PC-9 (cell line): ENCODE results near the gene RAD51AP2. TPM values are rescaled to one million over a fixed set of nuclear protein-coding genes. Genes with fewer than 3 reads are reported as not detected.
"Not testable (repeated sequence)": the region's sequence is repeated elsewhere in the genome, so short reads cannot be mapped to it uniquely, and the experiment has no call there.

Experiments used
- BruUV-seq: library from RNA; stranded (reverse); fragments of 400-500 nt; replicated peaks from 2 replicates; lab custom pipeline; 2021; lab: Mats Ljungman, UMichigan
- CTCF ChIA-PET: fragments of 300-600 bp; sonication (Branson Sonifier 250); formaldehyde crosslinking; loops from one replicate; lab custom pipeline; 2022; ENCODE audit warnings: antibody characterized with exemption; lab: Charles Lee
- POLR2A ChIA-PET: fragments of 300-600 bp; sonication (Branson Sonifier 250); formaldehyde crosslinking; loops from one replicate; lab custom pipeline; 2022; ENCODE audit warnings: antibody characterized with exemption; ENCODE audit not compliant: unreplicated experiment; lab: Charles Lee
- DNase-seq, 2 experiments: peaks; one replicate each; pipeline versions ENCODE4 v3.0.0 to v3.0.0-alpha.2; 2015 to 2022; ENCODE audit warnings: mixed read lengths in 1 of 2
- H2AFZ ChIP-seq: fragments of 200-600 bp; sonication (generic); 2 replicates; pipeline ENCODE4 v1.8.1; 2017; ENCODE audit warnings: antibody characterized with exemption
- H3F3A ChIP-seq: fragments of 200-600 bp; sonication (generic); 2 replicates; pipeline ENCODE4 v1.8.1; 2017; ENCODE audit warnings: antibody characterized with exemption, mild to moderate bottlenecking, low read depth; ENCODE audit not compliant: insufficient read depth
- H3K27ac ChIP-seq: fragments of 200-600 bp; sonication (generic); 2 replicates; pipeline ENCODE4 v1.6.1; 2016; ENCODE audit warnings: mixed run types
- H3K27me3 ChIP-seq: fragments of 200-600 bp; sonication (generic); 2 replicates; pipeline ENCODE4 v1.6.1; 2016; ENCODE audit warnings: low read depth, mixed run types; ENCODE audit not compliant: insufficient read depth
- H3K36me3 ChIP-seq: fragments of 200-600 bp; sonication (generic); 2 replicates; pipeline ENCODE4 v1.6.1; 2016; ENCODE audit warnings: low read depth, mixed run types
- H3K4me1 ChIP-seq: fragments of 200-600 bp; sonication (generic); replicated peaks from 2 replicates; pipeline ENCODE4 v1.6.1; 2016; ENCODE audit warnings: mixed run types; ENCODE audit not compliant: insufficient read depth
- H3K4me2 ChIP-seq: fragments of 200-600 bp; sonication (generic); 2 replicates; pipeline ENCODE4 v1.6.1; 2017; ENCODE audit warnings: mixed run types
- H3K4me3 ChIP-seq: fragments of 200-600 bp; sonication (generic); 2 replicates; pipeline ENCODE4 v1.6.1; 2016; ENCODE audit warnings: mixed run types
- H3K79me2 ChIP-seq: fragments of 200-600 bp; sonication (generic); 2 replicates; pipeline ENCODE4 v1.6.1; 2017; ENCODE audit warnings: low read depth, mixed run types
- H3K9me2 ChIP-seq: fragments of 200-600 bp; sonication (generic); 2 replicates; pipeline ENCODE4 v1.8.1; 2017; ENCODE audit warnings: mild to moderate bottlenecking; ENCODE audit not compliant: insufficient read depth
- H3K9me3 ChIP-seq: fragments of 200-600 bp; sonication (generic); 2 replicates; pipeline ENCODE4 v1.8.1; 2016; ENCODE audit warnings: low read depth; ENCODE audit not compliant: insufficient read depth
- H4K20me1 ChIP-seq: fragments of 200-600 bp; sonication (generic); 2 replicates; pipeline ENCODE4 v1.8.1; 2017; ENCODE audit not compliant: insufficient read depth
- EZH2 ChIP-seq: fragments of 200-600 bp; sonication (generic); IDR thresholded peaks from 2 replicates; pipeline ENCODE4 v1.8.0; 2017; ENCODE audit warnings: antibody characterized with exemption, low read depth
- intact Hi-C: fragments of 100-400 bp; cut with micrococcal nuclease; formaldehyde crosslinking; loops from one replicate; pipeline ENCODE4 v1.10.0; 2022; ENCODE audit not compliant: unreplicated experiment
- total RNA-seq: library from RNA; stranded (reverse); gene quantifications from 2 replicates; pipeline ENCODE4 v1.2.3, GENCODE V29; 2021
- TF ChIP-seq, protein P1 (sequence below): fragments of 200-600 bp; sonication (generic); conservative IDR thresholded peaks from 2 replicates; pipeline ENCODE4 v1.6.1; 2017; ENCODE audit warnings: mixed run types, antibody characterized with exemption, mild to moderate bottlenecking, moderate library complexity

Gene RAD51AP2
- total RNA-seq, 1 experiment from 2014 or later = not detected

DNA sequence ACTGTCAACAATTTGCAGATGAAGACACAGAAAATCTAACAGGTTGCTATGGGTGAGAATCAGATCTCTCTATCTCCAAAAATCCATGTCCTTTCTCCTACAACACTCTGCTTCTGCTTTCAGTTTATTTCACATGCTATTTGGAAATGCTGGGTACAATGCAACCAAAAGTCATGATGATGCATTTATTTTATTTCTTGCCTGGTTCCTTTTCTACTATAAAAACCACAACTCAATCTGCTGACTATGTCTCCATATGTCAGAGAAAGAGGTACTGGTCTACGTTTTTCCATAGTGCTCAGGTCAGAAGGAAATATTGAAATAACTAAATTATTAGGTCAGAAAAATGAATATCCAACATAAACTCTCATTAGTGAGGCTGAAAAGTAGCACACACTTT lies 20.5 kb downstream of the RAD51AP2 start:
- Histone ChIP-seq H3K4me3 (no peak overlapping the region), H3K4me1 (no peaks in the 10 kb centered on the region), H3K27me3 (no peaks in the 10 kb centered on the region), H3K79me2 (no peaks in the 10 kb centered on the region), H3K4me2 (no peak overlapping the region), H2AFZ (no peak overlapping the region), H3K36me3 (no peaks in the 10 kb centered on the region), H3F3A (no peaks in the 10 kb centered on the region), H4K20me1 (no peaks in the 10 kb centered on the region), H3K9me3 (no peaks in the 10 kb centered on the region), H3K9me2 (0 out of 2 replicates have a peak, but pooled peaks cover 7% of the 10 kb centered on the region), H3K27ac (no peak overlapping the region)
- intact Hi-C loops = no loop called here
- no peak for TF ChIP-seq EZH2
- TF ChIP-seq, protein P1, sequence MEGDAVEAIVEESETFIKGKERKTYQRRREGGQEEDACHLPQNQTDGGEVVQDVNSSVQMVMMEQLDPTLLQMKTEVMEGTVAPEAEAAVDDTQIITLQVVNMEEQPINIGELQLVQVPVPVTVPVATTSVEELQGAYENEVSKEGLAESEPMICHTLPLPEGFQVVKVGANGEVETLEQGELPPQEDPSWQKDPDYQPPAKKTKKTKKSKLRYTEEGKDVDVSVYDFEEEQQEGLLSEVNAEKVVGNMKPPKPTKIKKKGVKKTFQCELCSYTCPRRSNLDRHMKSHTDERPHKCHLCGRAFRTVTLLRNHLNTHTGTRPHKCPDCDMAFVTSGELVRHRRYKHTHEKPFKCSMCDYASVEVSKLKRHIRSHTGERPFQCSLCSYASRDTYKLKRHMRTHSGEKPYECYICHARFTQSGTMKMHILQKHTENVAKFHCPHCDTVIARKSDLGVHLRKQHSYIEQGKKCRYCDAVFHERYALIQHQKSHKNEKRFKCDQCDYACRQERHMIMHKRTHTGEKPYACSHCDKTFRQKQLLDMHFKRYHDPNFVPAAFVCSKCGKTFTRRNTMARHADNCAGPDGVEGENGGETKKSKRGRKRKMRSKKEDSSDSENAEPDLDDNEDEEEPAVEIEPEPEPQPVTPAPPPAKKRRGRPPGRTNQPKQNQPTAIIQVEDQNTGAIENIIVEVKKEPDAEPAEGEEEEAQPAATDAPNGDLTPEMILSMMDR = no peak
- ChIA-PET POLR2A (no interaction called here), CTCF (no interaction called here)
- DNase-seq = no peak
- BruUV-seq = no TSS peak

DNA sequence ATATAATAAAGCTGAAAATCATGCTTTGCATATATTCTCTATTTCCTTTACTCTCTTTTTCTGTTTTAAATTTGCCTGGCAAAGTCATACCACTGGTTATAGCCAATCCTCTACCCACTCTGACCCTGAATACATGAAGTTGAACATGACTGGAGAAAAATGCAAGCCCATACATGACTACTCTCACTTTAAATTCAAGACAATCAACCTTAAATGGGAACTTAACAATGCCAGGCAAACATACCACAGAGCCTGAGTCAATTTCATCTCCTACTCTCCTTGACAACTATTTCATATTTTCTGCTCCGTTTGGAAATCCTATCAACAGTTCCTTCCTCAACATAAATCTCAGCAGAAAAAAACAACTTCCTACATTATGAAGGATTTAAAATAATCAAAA lies 22.6 kb downstream of the RAD51AP2 start:
- no peaks in the 10 kb centered on the region for H3F3A ChIP-seq
- H3K9me2 ChIP-seq = no peaks in the 10 kb centered on the region
- no peak overlapping the region for H3K4me2 ChIP-seq
- intact Hi-C loops = no loop called here
- H3K9me3 ChIP-seq = no peaks in the 10 kb centered on the region
- H3K4me1 ChIP-seq = no peaks in the 10 kb centered on the region
- ChIA-PET CTCF (no interaction called here), POLR2A (no interaction called here)
- no peak overlapping the region for H2AFZ ChIP-seq
- H3K27me3 ChIP-seq = no peaks in the 10 kb centered on the region
- no peak for TF ChIP-seq EZH2
- TF ChIP-seq, protein P1 = no peak
- H4K20me1 ChIP-seq = no peaks in the 10 kb centered on the region
- H3K27ac ChIP-seq = no peak overlapping the region
- no TSS peak for BruUV-seq
- no peak for DNase-seq
- no peaks in the 10 kb centered on the region for H3K36me3 ChIP-seq
- no peaks in the 10 kb centered on the region for H3K79me2 ChIP-seq
- H3K4me3 ChIP-seq = no peak overlapping the region

DNA sequence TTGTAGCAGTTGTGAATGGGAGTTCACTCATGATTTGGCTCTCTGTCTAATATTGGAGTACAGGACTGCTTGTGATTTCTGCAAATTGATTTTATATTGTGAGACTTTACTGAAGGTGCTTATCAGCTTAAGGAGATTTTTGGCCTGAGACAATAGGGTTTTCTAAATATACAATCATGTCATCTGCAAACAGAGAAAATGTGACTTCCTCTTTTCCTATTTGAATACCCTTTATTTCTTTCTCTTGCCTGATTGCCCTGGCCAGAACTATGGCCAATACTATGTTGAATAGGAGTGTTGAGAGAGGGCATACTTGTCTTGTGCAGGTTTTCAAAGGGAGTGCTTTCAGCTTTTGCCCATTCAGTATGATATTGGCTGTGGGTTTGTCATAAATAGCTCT lies 28.1 kb downstream of the RAD51AP2 start:
- POLR2A ChIA-PET = not testable (repeated sequence)

DNA sequence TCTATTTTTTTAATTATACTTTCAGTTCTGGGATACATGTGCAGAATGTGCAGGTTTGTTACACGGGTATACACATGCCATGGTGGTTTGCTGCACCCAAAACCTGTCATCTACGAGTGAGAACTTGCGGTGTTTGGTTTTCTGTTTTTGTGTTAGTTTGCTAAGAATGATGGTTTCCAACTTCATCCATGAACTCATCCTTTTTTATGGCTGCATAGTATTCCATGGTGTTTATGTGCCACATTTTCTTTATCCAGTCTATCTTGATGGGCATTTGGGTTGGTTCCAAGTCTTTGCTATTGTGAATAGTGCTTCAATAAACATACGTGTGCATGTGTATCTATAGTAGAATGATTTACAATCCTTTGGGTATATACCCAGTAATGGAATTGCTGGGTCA lies 29.6 kb downstream of the RAD51AP2 start:
- H3K27ac ChIP-seq, H3K9me3 ChIP-seq, DNase-seq, intact Hi-C loops, H3K4me1 ChIP-seq, H4K20me1 ChIP-seq, H3F3A ChIP-seq, BruUV-seq, H3K27me3 ChIP-seq, H3K79me2 ChIP-seq, POLR2A ChIA-PET, H3K9me2 ChIP-seq, H2AFZ ChIP-seq, H3K36me3 ChIP-seq, CTCF ChIA-PET, H3K4me3 ChIP-seq, H3K4me2 ChIP-seq: not testable (repeated sequence)

More for the DNA sequence above, 28.1 kb downstream of the RAD51AP2 start:
- H3K9me3 ChIP-seq, H3F3A ChIP-seq, intact Hi-C loops, H2AFZ ChIP-seq, H3K4me1 ChIP-seq, H3K27ac ChIP-seq, H3K27me3 ChIP-seq, CTCF ChIA-PET, H3K4me3 ChIP-seq, H3K36me3 ChIP-seq, H4K20me1 ChIP-seq, H3K4me2 ChIP-seq, DNase-seq, H3K9me2 ChIP-seq, H3K79me2 ChIP-seq, BruUV-seq: not testable (repeated sequence)
